ENCODE measurements around the gene ZBED5. TPM values are rescaled to one million over a fixed set of nuclear protein-coding genes. Genes with fewer than 3 reads are reported as not detected.
"Not testable (repeated sequence)": the region's sequence is repeated elsewhere in the genome, so short reads cannot be mapped to it uniquely, and the experiment has no call there.

Gene ZBED5
- total and polyA plus RNA-seq, 2 experiments from 2014 or later: 30.5 to 46.2 TPM

- Histone ChIP-seq H3K27ac (no peak overlapping the region), H3K4me2 (no peak overlapping the region), H3K79me2 (no peaks in the 10 kb centered on the region), H3K27me3 (no peaks in the 10 kb centered on the region), H3K9me3 (ENCODE audit: low read depth) (no peaks in the 10 kb centered on the region), H3K4me3 (no peak overlapping the region), H3K36me3 (replicated peaks; ENCODE audit: insufficient read depth, low read depth) (no peaks in the 10 kb centered on the region), H3K4me1 (ENCODE audit: insufficient read depth) (no peaks in the 10 kb centered on the region), H2AFZ (no peak overlapping the region), H3K9me2 (replicated peaks; ENCODE audit: insufficient read depth) (no peaks in the 10 kb centered on the region), H4K20me1 (ENCODE audit: insufficient read depth, poor library complexity, severe bottlenecking) (no peaks in the 10 kb centered on the region)
- TF ChIP-seq CTCF (IDR thresholded peaks at IDR 0.05; ENCODE audit: poor library complexity): no peak
- no peak for TF ChIP-seq EZH2phosphoT487 (IDR thresholded peaks at IDR 0.05; ENCODE audit: low read depth, severe bottlenecking, unreplicated experiment)
- no peak for TF ChIP-seq EZH2 (IDR thresholded peaks at IDR 0.05; ENCODE audit: borderline replicate concordance)
- DNase-seq (ENCODE audit: low spot score): no peak
- 83% methylated on average over 4 of the region's 4 CpGs for WGBS (ENCODE audit: low lambda C conversion rate, missing lambda C conversion rate)
Measured at GRCh38 chr11:10829139-10829538, 28.7 kb downstream of the ZBED5 start.

GRCh38 chr11:10828402-10828801 lies 29.5 kb downstream of the ZBED5 start:
- H4K20me1 ChIP-seq (ENCODE audit: insufficient read depth, poor library complexity, severe bottlenecking): no peaks in the 10 kb centered on the region
- no peaks in the 10 kb centered on the region for H3K27me3 ChIP-seq
- no peak overlapping the region for H3K4me2 ChIP-seq
- no peaks in the 10 kb centered on the region for H3K36me3 ChIP-seq (replicated peaks; ENCODE audit: insufficient read depth, low read depth)
- H3K9me2 ChIP-seq (replicated peaks; ENCODE audit: insufficient read depth): no peaks in the 10 kb centered on the region
- DNase-seq (ENCODE audit: low spot score): no peak
- no peaks in the 10 kb centered on the region for H3K79me2 ChIP-seq
- H3K9me3 ChIP-seq (ENCODE audit: low read depth): no peaks in the 10 kb centered on the region
- WGBS (ENCODE audit: low lambda C conversion rate, missing lambda C conversion rate): 71% methylated on average over 2 of the region's 2 CpGs
- TF ChIP-seq EZH2 (IDR thresholded peaks at IDR 0.05; ENCODE audit: borderline replicate concordance) (no peak), EZH2phosphoT487 (IDR thresholded peaks at IDR 0.05; ENCODE audit: low read depth, severe bottlenecking, unreplicated experiment) (no peak), CTCF (IDR thresholded peaks at IDR 0.05; ENCODE audit: poor library complexity) (no peak)
- no peak overlapping the region for H3K4me3 ChIP-seq
- no peaks in the 10 kb centered on the region for H3K4me1 ChIP-seq (ENCODE audit: insufficient read depth)
- H2AFZ ChIP-seq: no peak overlapping the region
- no peak overlapping the region for H3K27ac ChIP-seq

GRCh38 chr11:10824888-10825287 lies 33.0 kb downstream of the ZBED5 start:
- no peak for DNase-seq (ENCODE audit: low spot score)
- 77% methylated on average over 3 of the region's 3 CpGs for WGBS (ENCODE audit: low lambda C conversion rate, missing lambda C conversion rate)
- no peak for TF ChIP-seq CTCF (IDR thresholded peaks at IDR 0.05; ENCODE audit: poor library complexity)
- no peak for TF ChIP-seq EZH2 (IDR thresholded peaks at IDR 0.05; ENCODE audit: borderline replicate concordance)
- TF ChIP-seq EZH2phosphoT487 (IDR thresholded peaks at IDR 0.05; ENCODE audit: low read depth, severe bottlenecking, unreplicated experiment): no peak
- Histone ChIP-seq H3K4me2 (no peak overlapping the region), H3K36me3 (replicated peaks; ENCODE audit: insufficient read depth, low read depth) (no peaks in the 10 kb centered on the region), H2AFZ (no peak overlapping the region), H3K27me3 (no peaks in the 10 kb centered on the region), H3K4me3 (no peak overlapping the region), H4K20me1 (ENCODE audit: insufficient read depth, poor library complexity, severe bottlenecking) (no peaks in the 10 kb centered on the region), H3K27ac (no peak overlapping the region), H3K4me1 (ENCODE audit: insufficient read depth) (no peaks in the 10 kb centered on the region), H3K9me3 (ENCODE audit: low read depth) (no peaks in the 10 kb centered on the region), H3K9me2 (replicated peaks; ENCODE audit: insufficient read depth) (no peaks in the 10 kb centered on the region), H3K79me2 (no peaks in the 10 kb centered on the region)

- WGBS (ENCODE audit: low lambda C conversion rate, missing lambda C conversion rate): 69% methylated on average over 2 of the region's 2 CpGs
- Histone ChIP-seq H3K4me3 (no peak overlapping the region), H4K20me1 (ENCODE audit: insufficient read depth, poor library complexity, severe bottlenecking) (no peaks in the 10 kb centered on the region), H3K4me1 (ENCODE audit: insufficient read depth) (no peaks in the 10 kb centered on the region), H2AFZ (no peak overlapping the region), H3K79me2 (no peaks in the 10 kb centered on the region), H3K4me2 (no peak overlapping the region), H3K36me3 (replicated peaks; ENCODE audit: insufficient read depth, low read depth) (no peaks in the 10 kb centered on the region), H3K27me3 (no peaks in the 10 kb centered on the region), H3K9me2 (replicated peaks; ENCODE audit: insufficient read depth) (no peaks in the 10 kb centered on the region), H3K9me3 (ENCODE audit: low read depth) (no peaks in the 10 kb centered on the region), H3K27ac (peak overlapping the region; percentile 22)
- TF ChIP-seq EZH2 (IDR thresholded peaks at IDR 0.05; ENCODE audit: borderline replicate concordance): no peak
- no peak for TF ChIP-seq CTCF (IDR thresholded peaks at IDR 0.05; ENCODE audit: poor library complexity)
- TF ChIP-seq EZH2phosphoT487 (IDR thresholded peaks at IDR 0.05; ENCODE audit: low read depth, severe bottlenecking, unreplicated experiment): no peak
- no peak for DNase-seq (ENCODE audit: low spot score)
Measured at GRCh38 chr11:10823152-10823579, 34.7 kb downstream of the ZBED5 start.

- H3K79me2 ChIP-seq; H3K36me3 ChIP-seq (replicated peaks; ENCODE audit: insufficient read depth, low read depth); H2AFZ ChIP-seq; H3K9me3 ChIP-seq (ENCODE audit: low read depth); H3K9me2 ChIP-seq (replicated peaks; ENCODE audit: insufficient read depth); H3K4me2 ChIP-seq; H3K27me3 ChIP-seq; H3K27ac ChIP-seq; H3K4me1 ChIP-seq (ENCODE audit: insufficient read depth); H4K20me1 ChIP-seq (ENCODE audit: insufficient read depth, poor library complexity, severe bottlenecking); H3K4me3 ChIP-seq; DNase-seq (ENCODE audit: low spot score): not testable (repeated sequence)
- WGBS (ENCODE audit: low lambda C conversion rate, missing lambda C conversion rate): 58% methylated on average over 3 of the region's 3 CpGs
Measured at GRCh38 chr11:10822491-10822890, 35.4 kb downstream of the ZBED5 start.

All from hepatocyte (in vitro differentiated cells).